K562 (cell line): Measurements from ENCODE around the gene TMEM79. TPM values are rescaled to one million over a fixed set of nuclear protein-coding genes. Genes with fewer than 3 reads are reported as not detected.

ENCODE experiments used
- ATAC-seq: fragments of 200-7000 bp; cut with Tn5 transposase; 3 replicates; pipeline ENCODE4 v1.9.1; 2020; ENCODE audit warnings: moderate library complexity
- BruUV-seq: library from RNA; stranded (reverse); fragments of 400-500 nt; replicated peaks from 2 replicates; lab custom pipeline; 2021; lab: Mats Ljungman, UMichigan
- CTCF ChIA-PET: fragments of 300-600 bp; formaldehyde crosslinking; extraction: SDS; loops from one replicate; lab custom pipeline; 2021; ENCODE audit warnings: low intra/inter-chr PET ratio; lab: Yijun Ruan, JAX
- POLR2A ChIA-PET: fragments of 300-600, 350-650 bp; sonication (Branson Sonifier 250); formaldehyde crosslinking; extraction: SDS; loops from one replicate; lab custom pipeline; 2021; ENCODE audit warnings: antibody characterized with exemption, inconsistent platforms; lab: Yijun Ruan, JAX
- DNase-seq, 4 experiments: peaks; one replicate each; pipeline versions ENCODE4 v3.0.0 to v3.0.0-alpha.2; 2011 to 2018; ENCODE audit warnings: low spot score in 3 of 4, mixed read lengths in 3 of 4; ENCODE audit errors: extremely low read depth in 1 of 4
- FAIRE-seq: peaks from 2 replicates; lab custom pipeline; 2011; peaks lifted over from hg19 to GRCh38; lab: Jason Lieb, UNC
- H2AFZ ChIP-seq: 2 replicates; pipeline ENCODE4 v1.6.0; 2011; ENCODE audit warnings: low read depth, low read length, control low read depth, inconsistent platforms
- H3K27ac ChIP-seq: fragments of 200-600 bp; 3 replicates; pipeline ENCODE4 v1.8.0; 2011; ENCODE audit warnings: low read depth, mild to moderate bottlenecking, control low read depth, inconsistent platforms, low read length, moderate library complexity, mixed read lengths; ENCODE audit errors: extremely low read depth
- H3K27me3 ChIP-seq, 2 experiments: fragments of 300-600 bp in 1 of 2; 2 replicates in 1 of 2; 3 replicates in 1 of 2; pipeline versions ENCODE4 v1.6.0 to v1.8.0; 2011; ENCODE audit warnings: inconsistent platforms in 2 of 2, low read length in 2 of 2, mild to moderate bottlenecking in 1 of 2, mixed read lengths in 1 of 2, moderate library complexity in 1 of 2; ENCODE audit not compliant: control insufficient read depth in 2 of 2, insufficient read depth in 2 of 2
- H3K36me3 ChIP-seq: fragments of 300-600 bp; 3 replicates; pipeline ENCODE4 v1.8.0; 2011; ENCODE audit warnings: mild to moderate bottlenecking, low read length, inconsistent platforms; ENCODE audit not compliant: control insufficient read depth, insufficient read depth
- H3K4me1 ChIP-seq, 2 experiments: fragments of 200-600 bp in 1 of 2; replicated peaks in 1 of 2; 2 replicates in 1 of 2; 3 replicates in 1 of 2; pipeline versions ENCODE4 v1.5.1 to v1.8.0; 2011; ENCODE audit warnings: inconsistent platforms in 2 of 2, low read length in 2 of 2, mild to moderate bottlenecking in 1 of 2, mixed read lengths in 1 of 2, moderate library complexity in 1 of 2; ENCODE audit not compliant: control insufficient read depth in 2 of 2, insufficient read depth in 2 of 2
- H3K4me2 ChIP-seq: 2 replicates; pipeline ENCODE4 v1.6.1; 2011; ENCODE audit warnings: low read length, control low read depth, inconsistent platforms, mixed read lengths; ENCODE audit not compliant: insufficient read depth
- H3K4me3 ChIP-seq: fragments of 200-600 bp; sonication (generic), shearing (Covaris generic); 2 replicates; pipeline ENCODE4 v1.5.1; 2016; ENCODE audit warnings: control low read depth, inconsistent platforms
- H3K79me2 ChIP-seq: fragments of 200-600 bp; 3 replicates; pipeline ENCODE4 v1.8.0; 2011; ENCODE audit warnings: low read length, inconsistent platforms; ENCODE audit not compliant: control insufficient read depth, insufficient read depth
- H3K9ac ChIP-seq, 2 experiments: 2 replicates each; pipeline versions ENCODE4 v1.6.0 to v1.6.1; 2011; ENCODE audit warnings: low read depth in 2 of 2, low read length in 2 of 2, control low read depth in 1 of 2, inconsistent platforms in 1 of 2, mild to moderate bottlenecking in 1 of 2, mixed read lengths in 1 of 2; ENCODE audit not compliant: insufficient read depth in 1 of 2
- H3K9me1 ChIP-seq: one replicate; pipeline ENCODE4 v1.6.0; 2011; ENCODE audit warnings: inconsistent platforms, mild to moderate bottlenecking, low read length, moderate library complexity; ENCODE audit not compliant: control insufficient read depth, insufficient read depth
- H3K9me3 ChIP-seq: replicated peaks from 2 replicates; pipeline ENCODE4 v1.5.1; 2011; ENCODE audit warnings: low read depth, low read length, inconsistent platforms; ENCODE audit not compliant: control insufficient read depth, insufficient read depth
- H4K20me1 ChIP-seq: replicated peaks from 2 replicates; pipeline ENCODE4 v1.6.1; 2011; ENCODE audit warnings: low read length, inconsistent platforms, mixed read lengths; ENCODE audit not compliant: control insufficient read depth, insufficient read depth
- BRF1 ChIP-seq: IDR thresholded peaks from 3 replicates; pipeline ENCODE4 v1.6.1; 2011; ENCODE audit warnings: borderline replicate concordance, mild to moderate bottlenecking; ENCODE audit not compliant: insufficient read length; ENCODE audit errors: extremely low read depth
- E2F4 ChIP-seq: sonication (generic); formaldehyde crosslinking; IDR thresholded peaks from 2 replicates; pipeline ENCODE4 v1.8.0; 2022; ENCODE audit warnings: mild to moderate bottlenecking, low read depth, missing genetic modification reagents
- HSF4 ChIP-seq: fragments of 250-450 bp; sonication (Bioruptor Pico); IDR thresholded peaks from 2 replicates; pipeline ENCODE4 v2.1.2; 2022; ENCODE audit warnings: mild to moderate bottlenecking, moderate library complexity, borderline replicate concordance
- KLF6 ChIP-seq: fragments of 250-450 bp; sonication (Bioruptor Pico); IDR thresholded peaks from 2 replicates; pipeline ENCODE4 v1.4.0; 2020; ENCODE audit warnings: mild to moderate bottlenecking, moderate library complexity, borderline replicate concordance
- POLR2AphosphoS5 ChIP-seq: IDR thresholded peaks from 2 replicates; pipeline ENCODE4 v1.6.1; 2011; ENCODE audit warnings: mild to moderate bottlenecking, low read depth, low read length, moderate library complexity; ENCODE audit not compliant: control insufficient read depth, insufficient read depth
- STAT6 ChIP-seq: sonication (generic); formaldehyde crosslinking; IDR thresholded peaks from 2 replicates; pipeline ENCODE4 v1.8.1; 2023; ENCODE audit warnings: mild to moderate bottlenecking, missing genetic modification reagents
- SUPT5H ChIP-seq: fragments of 450-650 bp; IDR thresholded peaks from 2 replicates; pipeline ENCODE4 v1.6.1; 2016
- ZBTB9 ChIP-seq: fragments of 450-650 bp; formaldehyde crosslinking; IDR thresholded peaks from 2 replicates; pipeline ENCODE4 v1.4.0; 2020; ENCODE audit warnings: mild to moderate bottlenecking, moderate library complexity
- ZNF77 ChIP-seq: fragments of 250-450 bp; sonication (Bioruptor Pico); IDR thresholded peaks from 2 replicates; pipeline ENCODE4 v1.5.0; 2020
- WGBS: fragments of 100-300 bp; shearing (Covaris generic); methylation state at CpG from one replicate; pipeline ENCODE4 v1.1.6; 2016; ENCODE audit warnings: low coverage, mixed read lengths; ENCODE audit not compliant: insufficient coverage; ENCODE audit errors: missing lambda C conversion rate; 5-methylcytosine and 5-hydroxymethylcytosine counted together
- in situ Hi-C: fragments of 300-500 bp; cut with MboI; formaldehyde crosslinking; loops from 4 replicates; pipeline ENCODE4 v1.15.0; 2018; ENCODE audit warnings: inconsistent platforms, mixed read lengths
- intact Hi-C: fragments of 100-400 bp; cut with micrococcal nuclease; formaldehyde crosslinking; loops from 2 replicates; pipeline ENCODE4 v1.14.2; 2022
- polyA plus RNA-seq, 8 experiments: library from polyadenylated mRNA; depleted of rRNA in 4 of 8; stranded (reverse) in 5 of 8; unstranded in 3 of 8; fragments of >200 nt; fragmentation: Nextera tagmentation in 2 of 8; fragmentation: Illumina TruSeq in 1 of 8; extraction: Ambion mirVana in 2 of 8; extraction: Trizol in 1 of 8; gene quantifications; 2 replicates each; pipeline versions ENCODE4 v1.2.1 to v1.2.3, GENCODE V29; 2011 to 2014; ENCODE audit warnings: inconsistent platforms in 1 of 8, missing spikeins in 1 of 8
- total RNA-seq, 7 experiments: library from RNA; depleted of rRNA in 6 of 7; stranded (reverse); fragments of >200 nt in 6 of 7; fragmentation: Illumina TruSeq in 2 of 7; extraction: Trizol in 2 of 7; gene quantifications; 2 replicates each; pipeline versions ENCODE4 v1.2.1 to v1.2.3, GENCODE V29; 2011 to 2021; ENCODE audit warnings: low replicate concordance in 1 of 7

Gene TMEM79
- total and polyA plus RNA-seq, 9 of the 15 experiments (the other 6 are each of a cell fraction or from before 2014, with no cell fraction given) = 0.69 to 6.8 (median 4.0) TPM

- in situ Hi-C loops = no loop called here
- H3K36me3 ChIP-seq = peaks cover 87% of the 10 kb centered on the region
- CTCF ChIA-PET = no interaction called here
Measured at GRCh38 chr1:156253634-156254033, 30.5 kb upstream of the TMEM79 start.

More at GRCh38 chr1:156253634-156254033, 30.5 kb upstream of the TMEM79 start:
- no peak overlapping the region for H3K9ac ChIP-seq
- DNase-seq (no peak), ATAC-seq (no peak), FAIRE-seq (no peak)
- H3K9me3 ChIP-seq = no peaks in the 10 kb centered on the region
- H3K9me1 ChIP-seq = no peaks in the 10 kb centered on the region
- H3K4me1 ChIP-seq = peaks cover 10 to 15% of the 10 kb centered on the region in 2 experiments; a peak in 4 of 5 replicates
- H2AFZ ChIP-seq = no peak overlapping the region
- intact Hi-C loops = no loop called here
- TF ChIP-seq KLF6 (CRISPR knock-in tag) = no peak
- TF ChIP-seq SUPT5H = peak; percentile 21; the same call in 1 of the 2 replicates
- TF ChIP-seq ZBTB9 (CRISPR knock-in tag) = no peak
- no peak for TF ChIP-seq ZNF77 (CRISPR knock-in tag)
- no peak for TF ChIP-seq BRF1
- no peak for TF ChIP-seq HSF4 (CRISPR knock-in tag)
- 0 out of 2 replicates have a peak, but pooled peaks have one; percentile 2 for TF ChIP-seq POLR2AphosphoS5
- TF ChIP-seq E2F4 (CRISPR knock-in tag) = no peak
- no peak for TF ChIP-seq STAT6
- TF ChIP-seq, all 486 proteins: peak for 2
- Histone ChIP-seq H3K4me2 (no peak overlapping the region), H4K20me1 (no peaks in the 10 kb centered on the region), H3K27ac (no peak overlapping the region), H3K4me3 (no peak overlapping the region), H3K27me3 (no peaks in the 10 kb centered on the region), H3K79me2 (no peaks in the 10 kb centered on the region)
- POLR2A ChIA-PET = interaction anchor here (0.6 to 1.7 kb wide), 5 partner anchors 8 to 30 kb away, joined by 3 read pairs; no protein-coding TSS in a partner anchor
- WGBS = 90% methylated on average over 3 of the region's 3 CpGs
- no TSS peak for BruUV-seq
